ENCODE measurements around the gene INAFM1.

INAFM1 gene

DNA sequence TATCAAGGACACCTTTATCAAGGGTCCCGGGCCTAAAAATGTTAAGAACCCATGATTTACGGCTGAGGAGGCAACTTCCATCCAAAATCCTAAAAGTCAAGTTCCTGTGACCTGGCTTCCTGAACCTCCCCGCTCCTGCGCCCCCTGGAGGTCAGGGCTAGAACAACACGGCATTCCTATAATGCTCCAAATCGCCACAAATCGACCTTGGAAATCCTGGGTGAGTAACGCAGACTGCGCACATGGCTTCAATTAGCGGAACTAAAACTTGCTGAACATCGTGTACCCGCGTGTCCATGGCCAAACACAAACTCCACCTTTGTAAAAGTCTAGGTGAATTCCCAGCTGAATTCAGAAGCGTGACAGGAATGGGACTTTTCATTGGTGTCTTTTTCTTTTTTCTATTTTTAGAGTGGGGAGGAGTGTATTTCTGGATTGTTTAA, 30.6 kb downstream of the INAFM1 start:
- H3K36me3 ChIP-seq (ENCODE audit: insufficient read depth, low read length): no peaks in the 10 kb centered on the region
- no peak overlapping the region for H2AFZ ChIP-seq (ENCODE audit: low read length)
- no peaks in the 10 kb centered on the region for H3K4me1 ChIP-seq (ENCODE audit: insufficient read depth, low read length, severe bottlenecking)
- TF ChIP-seq EZH2 (IDR thresholded peaks at IDR 0.05; ENCODE audit: borderline replicate concordance, low read length) (no peak), CTCF (IDR thresholded peaks at IDR 0.05; ENCODE audit: low read length) (peak; percentile 98)
- H3K4me3 ChIP-seq (ENCODE audit: low read depth, low read length, poor library complexity, severe bottlenecking): no peak overlapping the region
- H3K9ac ChIP-seq (ENCODE audit: low read length): no peak overlapping the region
- H3K27ac ChIP-seq (ENCODE audit: low read depth, low read length, poor library complexity, severe bottlenecking): no peak overlapping the region
- H3K79me2 ChIP-seq (ENCODE audit: insufficient read depth, low read length): no peaks in the 10 kb centered on the region
- H4K20me1 ChIP-seq (ENCODE audit: insufficient read depth, low read length): no peaks in the 10 kb centered on the region
- H3K4me2 ChIP-seq (ENCODE audit: low read length): no peak overlapping the region
- H3F3A ChIP-seq (ENCODE audit: insufficient read depth, low read length): no peaks in the 10 kb centered on the region
- no peaks in the 10 kb centered on the region for H3K9me3 ChIP-seq (ENCODE audit: low read length)
- no peaks in the 10 kb centered on the region; the same call in 1 of the 2 replicates for H3K27me3 ChIP-seq (ENCODE audit: insufficient read depth, low read length)
- no peaks in the 10 kb centered on the region for H3K9me2 ChIP-seq (ENCODE audit: low read depth, low read length)

DNA sequence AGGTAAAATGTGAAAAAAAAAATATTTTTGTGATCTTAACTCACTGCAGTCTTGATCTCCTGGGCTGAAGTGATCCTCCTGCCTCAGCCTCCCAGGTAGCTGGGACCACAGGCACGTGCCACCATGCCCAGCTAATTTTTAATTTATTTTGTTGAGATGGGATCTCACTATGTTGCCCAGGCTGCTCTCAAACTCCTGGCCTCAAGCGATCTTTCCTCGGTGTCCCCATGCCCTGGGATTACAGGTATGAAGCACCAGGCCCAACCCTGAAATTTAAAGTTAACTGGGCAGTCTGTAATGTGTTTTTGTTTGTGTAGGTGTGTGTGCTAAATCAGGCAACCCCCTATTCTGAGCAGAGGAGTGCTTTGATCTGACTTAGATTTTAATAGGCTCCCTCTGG, 31.6 kb downstream of the INAFM1 start:
- no peak for TF ChIP-seq EZH2 (IDR thresholded peaks at IDR 0.05; ENCODE audit: borderline replicate concordance, low read length)
- no peak for TF ChIP-seq CTCF (IDR thresholded peaks at IDR 0.05; ENCODE audit: low read length)
- no peak overlapping the region for H3K4me2 ChIP-seq (ENCODE audit: low read length)

DNA sequence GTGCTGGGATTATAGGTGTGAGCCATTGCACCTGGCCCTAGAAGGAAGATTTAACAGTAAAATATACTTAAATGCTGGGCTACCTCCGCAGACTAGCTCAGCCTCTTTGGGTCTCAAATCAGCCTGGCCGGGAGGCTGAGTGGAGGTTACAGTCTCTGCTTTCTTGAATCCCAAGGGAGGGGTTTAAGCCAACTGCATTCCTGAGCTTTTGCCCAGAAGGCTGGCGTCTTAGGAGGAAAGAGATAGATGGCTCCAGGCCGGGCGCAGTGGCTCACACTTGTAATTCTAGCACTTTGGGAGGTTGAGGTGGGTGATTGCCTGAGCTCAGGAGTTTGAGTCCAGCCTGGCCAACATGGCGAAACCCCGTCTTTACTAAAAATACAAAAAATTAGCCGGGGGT, 34.4 kb downstream of the INAFM1 start:
- H3K9ac ChIP-seq (ENCODE audit: low read length): no peak overlapping the region
- no peaks in the 10 kb centered on the region for H3K4me1 ChIP-seq (ENCODE audit: insufficient read depth, low read length, severe bottlenecking)
- no peak overlapping the region for H2AFZ ChIP-seq (ENCODE audit: low read length)
- no peaks in the 10 kb centered on the region for H3F3A ChIP-seq (ENCODE audit: insufficient read depth, low read length)
- no peaks in the 10 kb centered on the region for H4K20me1 ChIP-seq (ENCODE audit: insufficient read depth, low read length)
- H3K9me3 ChIP-seq (ENCODE audit: low read length): no peaks in the 10 kb centered on the region
- no peaks in the 10 kb centered on the region; the same call in 1 of the 2 replicates for H3K27me3 ChIP-seq (ENCODE audit: insufficient read depth, low read length)
- H3K36me3 ChIP-seq (ENCODE audit: insufficient read depth, low read length): no peaks in the 10 kb centered on the region
- no peaks in the 10 kb centered on the region for H3K9me2 ChIP-seq (ENCODE audit: low read depth, low read length)
- H3K79me2 ChIP-seq (ENCODE audit: insufficient read depth, low read length): no peaks in the 10 kb centered on the region
- TF ChIP-seq EZH2 (IDR thresholded peaks at IDR 0.05; ENCODE audit: borderline replicate concordance, low read length): no peak
- TF ChIP-seq CTCF (IDR thresholded peaks at IDR 0.05; ENCODE audit: low read length): no peak
- no peak overlapping the region for H3K4me2 ChIP-seq (ENCODE audit: low read length)
- no peak overlapping the region for H3K4me3 ChIP-seq (ENCODE audit: low read depth, low read length, poor library complexity, severe bottlenecking)
- no peak overlapping the region for H3K27ac ChIP-seq (ENCODE audit: low read depth, low read length, poor library complexity, severe bottlenecking)

More for the DNA sequence above, 31.6 kb downstream of the INAFM1 start:
- no peak overlapping the region for H3K9ac ChIP-seq (ENCODE audit: low read length)
- no peaks in the 10 kb centered on the region; the same call in 1 of the 2 replicates for H3K27me3 ChIP-seq (ENCODE audit: insufficient read depth, low read length)
- H3F3A ChIP-seq (ENCODE audit: insufficient read depth, low read length): no peaks in the 10 kb centered on the region
- H3K9me2 ChIP-seq (ENCODE audit: low read depth, low read length): no peaks in the 10 kb centered on the region
- no peaks in the 10 kb centered on the region for H3K4me1 ChIP-seq (ENCODE audit: insufficient read depth, low read length, severe bottlenecking)
- no peak overlapping the region for H2AFZ ChIP-seq (ENCODE audit: low read length)
- no peaks in the 10 kb centered on the region for H3K36me3 ChIP-seq (ENCODE audit: insufficient read depth, low read length)
- H3K9me3 ChIP-seq (ENCODE audit: low read length): no peaks in the 10 kb centered on the region
- no peaks in the 10 kb centered on the region for H3K79me2 ChIP-seq (ENCODE audit: insufficient read depth, low read length)
- no peak overlapping the region for H3K27ac ChIP-seq (ENCODE audit: low read depth, low read length, poor library complexity, severe bottlenecking)
- no peak overlapping the region for H3K4me3 ChIP-seq (ENCODE audit: low read depth, low read length, poor library complexity, severe bottlenecking)
- H4K20me1 ChIP-seq (ENCODE audit: insufficient read depth, low read length): no peaks in the 10 kb centered on the region
